Measurements from ENCODE around the gene JAG2.

GRCh38 chr14:105168093-105168420 lies 519 bp downstream of the JAG2 start:
- TF ChIP-seq CTCF (IDR thresholded peaks at IDR 0.05; ENCODE audit: insufficient read depth, low read length, poor library complexity, severe bottlenecking), result no peak
- TF ChIP-seq EZH2phosphoT487 (conservative IDR thresholded peaks at IDR 0.05; ENCODE audit: low read length), result no peak
